Activated B cell treated with CpG ODN at 0.5 μM for 24 hours (primary cell): ENCODE data around the gene SRL. TPM values are rescaled to one million over a fixed set of nuclear protein-coding genes. Genes with fewer than 3 reads are reported as not detected.
"Not testable (repeated sequence)": the region's sequence is repeated elsewhere in the genome, so short reads cannot be mapped to it uniquely, and the experiment has no call there.

ENCODE experiments used
- ATAC-seq: fragments of 200-7000 bp; cut with Tn5 transposase; one replicate; pipeline ENCODE4 v1.10.0; 2021; ENCODE audit warnings: low read depth, mild to moderate bottlenecking, moderate library complexity
- CTCF ChIA-PET: fragments of 350-600 bp; sonication (Branson Sonifier 250); formaldehyde crosslinking; loops from one replicate; lab custom pipeline; 2021; ENCODE audit warnings: antibody characterized with exemption; lab: Charles Lee
- POLR2A ChIA-PET: fragments of 350-600 bp; sonication (Branson Sonifier 250); formaldehyde crosslinking; loops from one replicate; lab custom pipeline; 2021; ENCODE audit warnings: antibody characterized with exemption; lab: Charles Lee
- DNase-seq: peaks from one replicate; pipeline ENCODE4 v3.0.0; 2022
- H3K27ac Mint-ChIP-seq: one replicate; pipeline ENCODE4 v1.8.0; 2020; ENCODE audit warnings: mixed read lengths
- H3K27me3 Mint-ChIP-seq: one replicate; pipeline ENCODE4 v1.8.0; 2021; ENCODE audit warnings: mixed read lengths
- H3K36me3 Mint-ChIP-seq: one replicate; pipeline ENCODE4 v1.8.0; 2021; ENCODE audit warnings: low read depth, mixed read lengths
- H3K4me1 Mint-ChIP-seq: one replicate; pipeline ENCODE4 v1.8.0; 2021; ENCODE audit warnings: mixed read lengths
- H3K4me3 Mint-ChIP-seq: one replicate; pipeline ENCODE4 v1.8.0; 2020; ENCODE audit warnings: mild to moderate bottlenecking, mixed read lengths
- H3K9me3 Mint-ChIP-seq: one replicate; pipeline ENCODE4 v1.8.0; 2020; ENCODE audit warnings: mixed read lengths
- intact Hi-C: fragments of 100-400 bp; cut with micrococcal nuclease; formaldehyde crosslinking; loops from one replicate; pipeline ENCODE4 v1.15.1; 2024
- total RNA-seq: library from RNA; stranded (reverse); gene quantifications from 2 replicates; pipeline ENCODE4 v1.2.3, GENCODE V29; 2022
- TF ChIP-seq, protein P1 (sequence below): fragments of 200-600 bp; IDR thresholded peaks from one replicate; pipeline ENCODE4 v1.8.0; 2022; ENCODE audit warnings: antibody characterized with exemption, mild to moderate bottlenecking

SRL gene
- total RNA-seq, 1 donor from 2014 or later: not detected

DNA sequence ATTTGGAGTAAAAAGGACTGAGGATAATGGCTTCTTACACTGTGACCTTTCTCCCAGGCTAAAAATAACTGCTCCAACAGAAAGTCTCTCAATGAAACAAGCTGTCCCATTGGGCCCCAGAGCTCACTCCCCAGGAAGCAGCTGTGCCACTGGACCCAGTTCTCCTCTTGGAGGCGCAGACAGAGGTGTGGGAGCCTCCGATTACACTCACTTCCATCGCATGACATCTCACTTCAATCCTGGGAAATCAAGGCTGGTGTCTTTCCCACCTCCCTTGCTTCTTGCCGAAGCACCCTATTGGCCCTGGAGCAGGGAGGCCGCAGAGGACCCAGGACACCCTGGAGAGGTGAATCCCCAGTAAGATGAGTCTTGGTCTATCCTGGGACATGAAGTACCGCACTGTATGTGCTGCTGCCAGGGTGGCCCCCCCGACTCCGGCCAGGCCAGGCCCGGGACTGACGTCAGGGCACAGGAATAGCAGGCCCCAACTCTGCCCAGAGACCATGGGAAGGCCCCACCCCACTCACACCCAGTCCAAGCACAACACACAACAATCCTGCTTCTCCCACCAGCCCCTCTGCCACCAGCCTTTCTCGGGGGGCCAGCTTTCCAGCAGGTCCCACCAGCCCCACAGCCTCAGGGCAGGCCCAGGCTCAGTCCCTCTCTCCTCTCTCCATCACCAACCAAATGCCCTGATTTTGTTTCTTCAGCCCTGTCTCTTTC, 29.5 kb downstream of the SRL start:
- H3K4me1 Mint-ChIP-seq: no peaks in the 10 kb centered on the region
- intact Hi-C loops: no loop called here
- DNase-seq (no peak), ATAC-seq (no peak)
- no peaks in the 10 kb centered on the region for H3K9me3 Mint-ChIP-seq
- H3K27me3 Mint-ChIP-seq: peaks cover 12% of the 10 kb centered on the region
- H3K36me3 Mint-ChIP-seq: no peaks in the 10 kb centered on the region
- POLR2A ChIA-PET: no interaction called here
- CTCF ChIA-PET: no interaction called here
- no peak overlapping the region for H3K4me3 Mint-ChIP-seq
- TF ChIP-seq, protein P1, sequence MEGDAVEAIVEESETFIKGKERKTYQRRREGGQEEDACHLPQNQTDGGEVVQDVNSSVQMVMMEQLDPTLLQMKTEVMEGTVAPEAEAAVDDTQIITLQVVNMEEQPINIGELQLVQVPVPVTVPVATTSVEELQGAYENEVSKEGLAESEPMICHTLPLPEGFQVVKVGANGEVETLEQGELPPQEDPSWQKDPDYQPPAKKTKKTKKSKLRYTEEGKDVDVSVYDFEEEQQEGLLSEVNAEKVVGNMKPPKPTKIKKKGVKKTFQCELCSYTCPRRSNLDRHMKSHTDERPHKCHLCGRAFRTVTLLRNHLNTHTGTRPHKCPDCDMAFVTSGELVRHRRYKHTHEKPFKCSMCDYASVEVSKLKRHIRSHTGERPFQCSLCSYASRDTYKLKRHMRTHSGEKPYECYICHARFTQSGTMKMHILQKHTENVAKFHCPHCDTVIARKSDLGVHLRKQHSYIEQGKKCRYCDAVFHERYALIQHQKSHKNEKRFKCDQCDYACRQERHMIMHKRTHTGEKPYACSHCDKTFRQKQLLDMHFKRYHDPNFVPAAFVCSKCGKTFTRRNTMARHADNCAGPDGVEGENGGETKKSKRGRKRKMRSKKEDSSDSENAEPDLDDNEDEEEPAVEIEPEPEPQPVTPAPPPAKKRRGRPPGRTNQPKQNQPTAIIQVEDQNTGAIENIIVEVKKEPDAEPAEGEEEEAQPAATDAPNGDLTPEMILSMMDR: no peak
- no peak overlapping the region for H3K27ac Mint-ChIP-seq

DNA sequence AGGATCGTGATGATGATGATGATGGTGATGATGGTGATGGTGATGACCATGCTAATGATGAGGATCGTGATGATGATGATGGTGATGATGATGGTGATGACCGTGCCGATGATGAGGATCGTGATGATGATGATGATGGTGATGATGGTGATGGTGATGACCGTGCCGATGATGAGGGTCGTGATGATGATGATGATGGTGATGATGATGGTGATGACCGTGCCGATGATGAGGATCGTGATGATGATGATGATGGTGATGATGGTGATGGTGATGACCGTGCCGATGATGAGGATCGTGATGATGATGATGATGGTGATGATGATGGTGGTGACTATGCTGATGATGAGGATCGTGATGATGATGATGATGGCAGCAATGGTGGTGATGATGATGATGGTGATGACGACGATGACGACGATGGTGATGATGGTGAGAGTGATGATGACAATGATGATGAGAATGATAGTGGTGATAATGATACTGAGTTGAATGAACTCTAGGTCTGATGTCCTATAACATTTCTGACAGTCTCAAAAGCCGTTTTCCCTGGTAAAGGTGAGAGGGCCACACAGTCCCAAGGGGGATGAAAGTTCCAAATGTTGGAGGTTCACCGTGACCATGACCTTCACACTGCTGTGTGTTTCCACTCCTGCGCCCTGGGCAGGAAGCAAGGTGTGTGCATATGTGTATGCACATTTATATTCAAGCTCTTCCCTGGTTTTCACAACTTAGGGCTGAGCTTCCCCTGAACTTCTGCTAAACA, 30.3 kb downstream of the SRL start:
- intact Hi-C loops, H3K36me3 Mint-ChIP-seq, H3K27ac Mint-ChIP-seq, ATAC-seq, H3K4me3 Mint-ChIP-seq, CTCF ChIA-PET, H3K9me3 Mint-ChIP-seq, H3K4me1 Mint-ChIP-seq, POLR2A ChIA-PET, DNase-seq: not testable (repeated sequence)
- peaks cover 12% of the 10 kb centered on the region for H3K27me3 Mint-ChIP-seq

DNA sequence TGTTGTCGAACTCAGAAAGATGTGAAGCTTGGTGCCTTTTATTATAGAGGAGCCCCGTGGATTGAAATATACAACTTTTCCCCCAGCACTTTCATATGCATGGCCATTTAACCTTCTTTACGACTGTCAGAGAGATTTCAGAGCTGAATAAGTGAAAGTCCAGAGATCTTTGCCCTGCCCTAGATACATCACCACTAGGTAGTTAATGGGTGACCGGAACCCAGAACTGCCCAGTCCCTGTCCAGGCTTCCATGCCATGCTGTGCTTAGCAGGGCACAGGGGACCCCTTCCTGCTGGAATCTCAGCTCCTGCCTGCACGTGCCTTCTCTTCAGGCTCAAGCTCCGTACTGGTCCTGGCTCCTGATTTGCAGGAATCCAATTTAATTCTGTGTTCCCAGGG, 32.2 kb downstream of the SRL start:
- Mint-ChIP-seq H3K4me3 (no peak overlapping the region), H3K36me3 (no peaks in the 10 kb centered on the region), H3K4me1 (no peaks in the 10 kb centered on the region), H3K27me3 (peaks cover 6% of the 10 kb centered on the region), H3K27ac (no peak overlapping the region), H3K9me3 (no peaks in the 10 kb centered on the region)
- intact Hi-C loops: no loop called here
- ChIA-PET CTCF (no interaction called here), POLR2A (no interaction called here)
- DNase-seq: no peak
- no peak for ATAC-seq
- TF ChIP-seq, protein P1: no peak

DNA sequence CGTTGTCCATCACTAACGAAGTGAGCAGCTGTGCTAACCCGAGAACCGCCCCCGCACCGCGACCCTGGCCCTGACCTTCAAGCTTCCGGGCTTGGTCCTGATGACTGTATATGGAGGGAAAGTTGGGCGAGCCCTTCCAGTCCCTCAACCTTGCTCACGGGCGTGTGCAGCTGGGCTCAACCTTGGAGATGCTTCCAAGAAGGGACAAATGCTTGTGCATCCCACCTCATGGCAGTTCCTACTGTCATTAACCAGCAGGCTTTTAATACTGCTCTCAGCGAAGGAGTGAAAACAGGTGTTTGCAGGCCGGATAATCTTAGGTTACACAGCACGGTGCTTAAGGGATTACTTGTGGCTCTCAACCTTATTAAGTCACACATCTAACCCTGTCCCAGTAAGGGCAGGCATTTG, 33.5 kb downstream of the SRL start:
- H3K9me3 Mint-ChIP-seq: no peaks in the 10 kb centered on the region
- no peak overlapping the region for H3K27ac Mint-ChIP-seq
- H3K36me3 Mint-ChIP-seq: no peaks in the 10 kb centered on the region
- ChIA-PET CTCF (no interaction called here), POLR2A (no interaction called here)
- ATAC-seq (no peak), DNase-seq (no peak)
- no peaks in the 10 kb centered on the region for H3K4me1 Mint-ChIP-seq
- intact Hi-C loops: no loop called here
- TF ChIP-seq, protein P1: no peak
- peaks cover 6% of the 10 kb centered on the region for H3K27me3 Mint-ChIP-seq
- H3K4me3 Mint-ChIP-seq: no peak overlapping the region

DNA sequence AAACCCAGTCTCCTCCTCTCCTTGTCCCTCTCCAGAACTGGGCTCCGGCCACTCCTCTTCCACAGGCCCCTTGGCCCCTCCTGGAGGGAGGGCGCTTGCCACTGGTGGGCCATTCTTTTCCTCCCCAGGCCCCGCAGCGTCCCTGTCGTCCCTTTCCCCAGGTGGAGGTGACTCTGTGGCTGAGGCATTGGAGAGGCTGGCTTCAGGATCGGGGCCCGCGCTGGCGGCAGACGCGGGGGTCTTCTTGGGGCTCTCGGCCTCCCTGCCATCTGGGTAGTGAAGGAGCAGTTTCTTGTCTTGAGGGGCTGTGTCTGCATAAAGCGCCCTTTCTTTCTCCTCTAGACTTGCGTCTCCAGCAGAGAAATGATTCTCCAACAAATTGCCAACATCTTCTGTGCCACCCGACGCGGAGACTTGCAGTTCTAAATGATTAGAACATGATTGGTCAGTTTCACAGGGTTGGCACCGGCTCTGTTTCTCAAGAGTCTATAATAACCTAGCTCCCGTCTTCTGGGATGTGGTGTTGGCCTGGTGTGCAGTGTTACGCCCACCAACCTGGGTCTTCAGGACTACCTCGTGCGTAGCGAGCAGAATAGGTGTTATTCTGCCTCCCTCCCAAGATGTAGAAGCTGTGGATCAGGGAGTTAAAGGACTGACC, 34.1 kb downstream of the SRL start:
- no peak overlapping the region for H3K27ac Mint-ChIP-seq
- no peaks in the 10 kb centered on the region for H3K36me3 Mint-ChIP-seq
- POLR2A ChIA-PET: no interaction called here
- intact Hi-C loops: no loop called here
- TF ChIP-seq, protein P1: no peak
- CTCF ChIA-PET: no interaction called here
- DNase-seq: no peak
- no peaks in the 10 kb centered on the region for H3K9me3 Mint-ChIP-seq
- H3K27me3 Mint-ChIP-seq: peaks cover 6% of the 10 kb centered on the region
- no peaks in the 10 kb centered on the region for H3K4me1 Mint-ChIP-seq
- ATAC-seq: no peak
- no peak overlapping the region for H3K4me3 Mint-ChIP-seq
